K562 treated with DMSO at 1 percent for 4 hours (cell line): Measurements from ENCODE around the gene QPRT. TPM values are rescaled to one million over a fixed set of nuclear protein-coding genes. Genes with fewer than 3 reads are reported as not detected.

Experiments used
- total RNA-seq: library from RNA; unstranded; fragments of 300-600 nt; gene quantifications from 2 replicates; pipeline ENCODE4 v1.2.3, GENCODE V29; 2022; ENCODE audit not compliant: insufficient read depth

The QPRT gene
- 240 and 278 TPM in 2 replicates for total RNA-seq

DNA sequence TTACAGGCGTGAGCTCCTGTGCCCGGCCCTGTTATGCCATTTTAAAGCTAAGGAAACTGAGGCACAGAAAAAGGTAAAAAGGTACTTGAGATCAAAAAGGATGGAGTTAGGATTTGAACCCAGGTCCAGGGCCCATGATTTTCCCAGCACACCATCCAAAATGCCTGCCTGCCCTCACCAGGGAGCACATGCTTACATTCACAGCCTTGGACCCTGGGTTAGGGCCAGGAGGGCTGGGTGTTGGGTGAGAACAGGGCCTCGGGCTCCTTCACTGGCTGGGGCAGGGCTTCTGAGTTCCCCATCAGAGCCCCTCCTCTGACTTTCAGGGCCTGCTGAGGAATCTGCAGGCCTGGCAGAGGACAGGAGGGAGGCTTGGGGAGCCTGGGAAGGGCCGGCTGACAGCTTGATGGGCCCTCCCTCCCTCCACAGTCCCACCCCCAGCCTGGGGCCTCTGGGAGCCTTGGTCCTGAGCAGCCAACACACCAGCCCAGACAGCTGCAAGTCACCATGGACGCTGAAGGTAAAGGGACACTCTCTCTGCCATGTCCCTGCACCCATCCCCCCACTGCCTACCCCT, at the start of gene QPRT:
Gene QPRT, plus strand, starts transcription at position 490 of the 577 bp plus-strand sequence. Its CDS starts 18 bp downstream, at position 508.

DNA sequence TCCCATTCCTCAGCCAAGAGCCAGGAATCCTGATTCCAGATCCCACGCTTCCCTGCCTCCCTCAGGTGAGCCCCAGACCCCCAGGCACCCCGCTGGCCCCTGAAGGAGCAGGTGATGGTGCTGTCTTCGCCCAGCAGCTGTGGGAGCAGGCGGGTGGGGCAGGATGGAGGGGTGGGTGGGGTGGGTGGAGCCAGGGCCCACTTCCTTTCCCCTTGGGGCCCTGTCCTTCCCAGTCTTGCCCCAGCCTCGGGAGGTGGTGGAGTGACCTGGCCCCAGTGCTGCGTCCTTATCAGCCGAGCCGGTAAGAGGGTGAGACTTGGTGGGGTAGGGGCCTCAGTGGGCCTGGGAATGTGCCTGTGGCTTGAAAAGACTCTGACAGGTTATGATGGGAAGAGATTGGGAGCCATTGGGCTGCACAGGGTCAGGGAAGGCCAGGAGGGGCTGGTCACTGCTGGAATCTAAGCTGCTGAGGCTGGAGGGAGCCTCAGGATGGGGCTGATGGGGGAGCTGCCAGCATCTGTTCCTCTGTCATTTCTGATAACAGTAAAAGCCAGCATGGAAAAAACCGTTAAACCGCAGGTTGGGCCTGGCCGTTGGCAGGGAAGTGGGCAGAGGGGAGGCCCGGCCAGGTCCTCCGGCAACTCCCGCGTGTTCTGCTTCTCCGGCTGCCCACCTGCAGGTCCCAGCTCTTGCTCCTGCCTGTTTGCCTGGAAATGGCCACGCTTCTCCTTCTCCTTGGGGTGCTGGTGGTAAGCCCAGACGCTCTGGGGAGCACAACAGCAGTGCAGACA, 15.8 kb upstream of the QPRT start, which contains the start of gene SPN:
Gene SPN, plus strand, starts transcription at position 232 of the 791 bp plus-strand sequence. Its CDS starts 482 bp downstream, at position 714.

DNA sequence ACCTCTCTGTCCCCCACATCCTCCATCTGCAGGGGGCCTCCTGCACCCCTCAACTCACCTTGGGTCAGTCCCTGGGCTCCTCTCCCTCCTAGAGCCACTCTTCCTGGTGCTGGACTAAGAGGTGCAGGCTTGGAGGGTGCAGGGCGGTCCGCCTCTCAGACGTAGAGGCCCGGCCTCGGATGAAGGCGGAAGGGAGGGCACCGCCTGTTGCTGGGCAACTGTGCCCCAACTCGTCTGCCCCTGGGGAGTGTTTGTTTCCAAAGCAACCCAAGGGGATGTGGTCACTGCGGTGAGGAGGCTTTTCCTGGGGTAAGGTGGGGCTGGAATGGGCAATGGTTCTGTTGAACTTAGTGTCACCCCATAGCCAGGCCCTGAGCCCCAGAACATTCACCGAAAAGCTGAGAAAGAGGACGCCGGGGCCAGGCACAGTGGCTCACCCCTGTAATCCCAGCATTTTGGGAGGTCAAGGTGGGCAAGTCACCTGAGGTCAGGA, 66.9 kb downstream of the QPRT start, which contains the start of gene C16orf54:
Gene C16orf54, minus strand, starts transcription at position 138 of the 493 bp plus-strand sequence. CDS start 1,039 bp downstream, outside the sequence.

Other genes starting within 250 kb of the QPRT start
- 13.2 and 13.6 TPM in 2 replicates for gene BOLA2, start 224.8 kb upstream of the QPRT start, total RNA-seq
- 14.3 and 24.3 TPM in 2 replicates for gene SLX1B, start 224.6 kb upstream of the QPRT start, total RNA-seq
- 15.7 and 16.0 TPM in 2 replicates for gene SULT1A4, start 219.3 kb upstream of the QPRT start, total RNA-seq
- gene NPIPB12, start 172.8 kb upstream of the QPRT start, total RNA-seq, result 11.9 and 33.4 TPM in 2 replicates
- gene SPN, start 15.9 kb upstream of the QPRT start, total RNA-seq, result 78.9 and 139 TPM in 2 replicates
- not detected in 2 replicates for gene C16orf54, start 66.8 kb downstream of the QPRT start, total RNA-seq
- gene ZG16, start 99.1 kb downstream of the QPRT start, total RNA-seq, result not detected in 2 replicates
- gene KIF22, start 111.6 kb downstream of the QPRT start, total RNA-seq, result 108 and 120 TPM in 2 replicates
- gene MAZ, start 127.3 kb downstream of the QPRT start, total RNA-seq, result 332 and 398 TPM in 2 replicates
- gene PRRT2, start 133.0 kb downstream of the QPRT start, total RNA-seq, result 0.56 and 1.9 TPM in 2 replicates
- 18.3 and 23.1 TPM in 2 replicates for gene PAGR1, start 137.0 kb downstream of the QPRT start, total RNA-seq
- gene MVP, start 141.3 kb downstream of the QPRT start, total RNA-seq, result 5.2 and 6.8 TPM in 2 replicates
- 76.7 and 91.4 TPM in 2 replicates for gene CDIPT, start 184.0 kb downstream of the QPRT start, total RNA-seq
- gene SEZ6L2, start 220.4 kb downstream of the QPRT start, total RNA-seq, result 2.0 and 2.6 TPM in 2 replicates
- gene ASPHD1, start 221.3 kb downstream of the QPRT start, total RNA-seq, result not detected in 2 replicates
- 25.5 and 29.5 TPM in 2 replicates for gene KCTD13, start 247.0 kb downstream of the QPRT start, total RNA-seq